AG20443 (cell line): Measurements from ENCODE around the gene ELANE.

Experiments used
- DNase-seq: peaks from one replicate; pipeline ENCODE4 v3.0.0; 2012; ENCODE audit warnings: low spot score, mixed read lengths

ELANE gene

GRCh38 chr19:852136-853013, at the start of gene ELANE:
TSS of gene ELANE (plus strand) at chr19:852303. CDS start at chr19:852329, 26 bp downstream.
- DNase-seq = no peak

DNA sequence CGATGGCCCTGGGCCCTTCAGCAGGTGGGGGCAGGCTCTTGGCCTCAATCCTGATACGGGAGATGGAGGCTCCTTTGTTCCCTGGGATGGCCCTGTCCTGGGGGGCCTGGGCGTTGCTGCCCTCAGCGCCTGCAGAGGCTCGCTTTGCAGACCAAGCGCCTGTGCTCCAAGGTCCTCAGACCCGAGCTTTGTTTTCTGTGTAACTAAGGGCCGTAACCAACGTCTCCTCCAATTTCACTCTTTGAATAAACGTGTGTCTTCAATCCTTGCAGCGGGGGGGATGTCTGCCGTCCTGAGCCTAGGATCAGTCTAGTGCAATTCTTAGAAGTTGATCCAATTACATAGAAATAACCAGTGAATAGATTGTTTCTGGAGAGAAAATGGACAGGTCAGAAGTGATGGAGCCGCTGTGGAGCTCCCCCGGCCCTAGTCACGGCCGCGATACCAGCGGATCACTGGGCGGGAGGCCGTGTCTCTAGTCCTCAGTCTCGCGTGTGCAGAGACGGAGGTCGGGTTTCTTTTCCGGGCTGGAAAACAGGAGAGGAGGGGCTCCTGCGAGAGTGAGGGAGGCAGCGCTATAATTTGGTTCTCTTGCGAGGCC, 49.5 kb upstream of the ELANE start:
- peak; percentile 9 for DNase-seq

DNA sequence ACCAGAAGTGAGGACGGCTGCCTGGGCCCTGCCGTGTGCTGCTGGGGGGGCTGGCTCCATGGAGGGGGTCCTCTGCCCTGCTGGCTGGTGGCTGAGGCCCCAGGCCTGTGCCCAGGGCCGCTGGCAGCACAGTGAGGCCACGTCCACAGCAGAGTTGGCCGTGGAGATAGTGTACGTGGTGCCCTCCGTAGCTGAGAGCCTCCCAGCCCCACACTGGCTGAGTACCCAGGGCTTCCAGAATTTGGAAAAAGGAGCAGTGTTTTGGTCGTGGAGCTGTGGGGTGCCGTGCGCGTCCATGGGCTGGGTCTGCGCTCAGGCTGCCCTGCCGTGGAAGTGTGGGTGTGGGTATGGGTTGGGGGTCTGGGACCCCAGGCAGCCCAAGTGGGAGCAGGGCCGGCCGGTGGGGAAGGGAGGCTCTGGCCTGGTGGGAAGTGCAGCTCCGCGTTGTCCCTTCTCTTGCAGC, 49.0 kb upstream of the ELANE start:
- DNase-seq = no peak

DNA sequence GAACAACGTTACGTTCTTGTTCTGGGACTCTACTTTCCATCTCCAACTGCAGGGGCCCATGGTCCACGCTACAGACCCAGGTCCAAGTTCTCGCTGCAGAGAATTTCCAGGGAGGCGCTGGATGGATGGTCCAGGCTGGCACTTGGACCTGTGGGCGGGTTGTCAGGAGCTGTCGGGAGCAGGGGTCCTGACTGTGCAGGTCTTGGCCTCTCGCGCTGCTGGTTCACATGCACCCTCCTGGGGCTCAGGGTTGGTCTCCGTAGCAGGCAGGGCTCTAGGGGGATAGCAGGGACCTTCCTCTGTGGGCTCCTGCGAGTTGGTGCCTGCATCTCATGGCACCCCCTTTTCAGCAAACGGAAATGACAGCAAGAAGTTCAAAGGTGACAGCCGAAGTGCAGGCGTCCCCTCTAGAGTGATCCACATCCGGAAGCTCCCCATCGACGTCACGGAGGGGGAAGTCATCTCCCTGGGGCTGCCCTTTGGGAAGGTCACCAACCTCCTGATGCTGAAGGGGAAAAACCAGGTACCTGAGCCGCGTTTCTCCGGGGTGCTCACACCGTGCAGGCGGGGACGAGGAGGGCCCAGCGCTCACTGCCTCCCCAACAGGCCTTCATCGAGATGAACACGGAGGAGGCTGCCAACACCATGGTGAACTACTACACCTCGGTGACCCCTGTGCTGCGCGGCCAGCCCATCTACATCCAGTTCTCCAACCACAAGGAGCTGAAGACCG, 48.3 kb upstream of the ELANE start:
- DNase-seq = no peak

- no peak for DNase-seq
Measured at GRCh38 chr19:804419-805165, 47.5 kb upstream of the ELANE start.

DNA sequence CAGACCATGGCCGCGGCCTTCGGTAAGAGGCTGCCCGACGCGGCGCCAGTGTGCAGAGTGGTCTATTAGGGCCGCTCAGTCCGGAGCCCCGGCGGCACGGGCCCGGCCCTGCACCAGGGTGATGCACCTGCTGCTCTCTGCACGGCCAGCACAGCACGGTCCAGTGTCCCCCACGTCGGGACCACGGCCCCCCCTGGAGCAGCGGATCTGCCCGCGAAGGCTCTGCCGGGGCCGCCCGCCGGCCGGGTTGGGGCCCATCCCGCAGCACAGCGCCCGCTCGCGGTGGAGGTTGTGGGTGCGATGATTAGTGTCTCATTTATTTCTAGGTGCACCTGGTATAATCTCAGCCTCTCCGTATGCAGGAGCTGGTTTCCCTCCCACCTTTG, 46.9 kb upstream of the ELANE start:
- DNase-seq = peak; percentile 9

GRCh38 chr19:805600-806550, 46.2 kb upstream of the ELANE start:
- no peak for DNase-seq

DNA sequence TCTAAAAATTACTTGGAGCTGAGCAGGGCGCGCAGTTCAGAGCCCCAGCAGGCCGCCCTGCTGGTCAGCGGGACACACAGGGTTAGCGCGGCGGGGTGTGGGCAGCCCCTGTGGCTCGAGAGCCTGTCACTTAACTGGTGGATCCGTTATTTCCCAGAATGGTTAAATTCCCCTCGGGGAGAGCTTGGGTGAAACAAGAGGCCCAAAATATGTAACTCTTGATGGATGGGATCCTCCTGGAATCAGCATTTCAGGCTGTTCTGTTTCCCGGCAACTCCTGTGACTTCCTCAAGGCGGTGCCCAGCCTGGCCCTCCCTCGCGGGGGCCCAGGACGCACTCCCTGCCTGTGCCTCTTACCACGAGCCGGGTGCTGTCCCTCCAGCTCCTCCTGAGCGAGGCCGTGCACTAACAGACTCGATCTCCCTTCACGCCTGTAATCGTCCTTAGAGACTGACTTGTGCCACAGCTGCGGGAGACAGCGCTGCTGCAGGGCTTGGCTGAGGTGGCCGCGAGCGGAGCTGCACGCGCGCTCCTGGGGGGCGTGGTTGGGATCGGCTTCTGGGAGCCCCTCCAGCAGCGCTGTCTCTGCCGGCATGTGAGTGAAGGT, 45.2 kb upstream of the ELANE start:
- DNase-seq = no peak

DNA sequence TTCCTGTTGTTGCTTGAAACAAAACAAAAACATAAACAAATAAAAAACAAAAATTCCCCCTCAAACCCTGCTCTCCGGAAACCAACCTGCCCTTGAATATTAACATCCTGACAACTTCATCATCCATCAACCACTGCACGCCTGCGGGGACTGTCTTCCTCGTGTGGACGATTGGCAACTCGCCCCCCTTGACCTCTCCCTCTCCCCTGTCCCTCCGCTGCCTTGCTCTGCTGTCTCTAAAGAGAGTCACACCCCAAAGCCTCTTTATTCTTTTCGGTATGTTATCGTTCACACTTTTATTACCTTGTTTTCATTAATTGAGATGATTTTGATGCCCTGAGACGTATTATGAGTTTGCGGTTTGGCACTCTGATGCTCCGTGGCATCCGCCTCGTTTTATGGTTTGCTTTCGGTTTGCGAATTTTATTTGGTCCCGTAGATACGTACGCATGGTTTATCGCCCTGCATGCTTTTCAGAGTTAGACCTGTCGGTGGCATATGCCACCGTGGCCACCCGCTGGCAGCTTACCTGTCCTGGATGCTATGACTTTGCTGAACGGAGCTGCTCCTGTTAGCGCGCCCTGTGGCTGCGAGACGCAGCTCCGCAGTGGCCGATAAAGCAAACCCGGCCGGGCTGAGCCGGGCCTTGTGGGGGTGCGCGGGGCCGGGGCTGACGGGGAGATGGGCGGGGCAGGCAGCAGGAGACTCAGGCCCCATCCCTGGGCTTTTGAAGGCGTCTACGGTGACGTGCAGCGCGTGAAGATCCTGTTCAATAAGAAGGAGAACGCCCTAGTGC, 44.3 kb upstream of the ELANE start:
- peak; percentile 9 for DNase-seq

DNA sequence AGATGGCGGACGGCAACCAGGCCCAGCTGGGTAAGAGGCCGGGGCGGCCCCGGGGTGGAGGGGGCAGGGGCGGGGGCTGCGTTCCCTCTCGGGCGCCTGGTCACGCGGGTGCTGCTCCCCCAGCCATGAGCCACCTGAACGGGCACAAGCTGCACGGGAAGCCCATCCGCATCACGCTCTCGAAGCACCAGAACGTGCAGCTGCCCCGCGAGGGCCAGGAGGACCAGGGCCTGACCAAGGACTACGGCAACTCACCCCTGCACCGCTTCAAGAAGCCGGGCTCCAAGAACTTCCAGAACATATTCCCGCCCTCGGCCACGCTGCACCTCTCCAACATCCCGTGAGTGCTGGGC, 43.7 kb upstream of the ELANE start:
- DNase-seq = no peak

DNA sequence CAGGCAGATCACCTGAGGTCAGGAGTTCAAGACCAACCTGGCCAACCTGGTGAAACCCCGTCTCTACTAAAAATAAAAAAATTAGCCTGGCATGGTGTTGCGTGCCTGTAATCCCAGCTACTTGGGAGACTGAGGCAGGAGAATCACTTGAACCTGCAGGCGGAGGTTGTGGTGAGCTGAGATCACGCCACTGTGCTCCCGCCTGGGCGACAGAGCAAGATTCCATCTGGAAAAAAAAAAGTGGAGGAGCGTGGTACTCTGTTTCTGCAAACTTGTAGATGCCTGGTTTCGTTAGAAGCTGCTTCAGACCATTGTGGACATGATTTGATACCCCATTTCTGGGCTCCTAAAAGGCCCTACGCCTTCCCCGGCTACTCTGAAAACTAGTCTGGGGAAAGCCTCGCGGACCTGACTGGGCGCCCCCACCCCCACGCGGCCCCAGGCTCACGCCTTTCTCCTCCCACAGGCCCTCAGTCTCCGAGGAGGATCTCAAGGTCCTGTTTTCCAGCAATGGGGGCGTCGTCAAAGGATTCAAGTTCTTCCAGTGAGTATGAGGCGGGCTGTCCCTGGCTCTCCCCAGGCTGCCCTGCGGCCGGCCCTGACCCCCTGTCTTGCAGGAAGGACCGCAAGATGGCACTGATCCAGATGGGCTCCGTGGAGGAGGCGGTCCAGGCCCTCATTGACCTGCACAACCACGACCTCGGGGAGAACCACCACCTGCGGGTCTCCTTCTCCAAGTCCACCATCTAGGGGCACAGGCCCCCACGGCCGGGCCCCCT, 41.8 kb upstream of the ELANE start:
- no peak for DNase-seq

DNA sequence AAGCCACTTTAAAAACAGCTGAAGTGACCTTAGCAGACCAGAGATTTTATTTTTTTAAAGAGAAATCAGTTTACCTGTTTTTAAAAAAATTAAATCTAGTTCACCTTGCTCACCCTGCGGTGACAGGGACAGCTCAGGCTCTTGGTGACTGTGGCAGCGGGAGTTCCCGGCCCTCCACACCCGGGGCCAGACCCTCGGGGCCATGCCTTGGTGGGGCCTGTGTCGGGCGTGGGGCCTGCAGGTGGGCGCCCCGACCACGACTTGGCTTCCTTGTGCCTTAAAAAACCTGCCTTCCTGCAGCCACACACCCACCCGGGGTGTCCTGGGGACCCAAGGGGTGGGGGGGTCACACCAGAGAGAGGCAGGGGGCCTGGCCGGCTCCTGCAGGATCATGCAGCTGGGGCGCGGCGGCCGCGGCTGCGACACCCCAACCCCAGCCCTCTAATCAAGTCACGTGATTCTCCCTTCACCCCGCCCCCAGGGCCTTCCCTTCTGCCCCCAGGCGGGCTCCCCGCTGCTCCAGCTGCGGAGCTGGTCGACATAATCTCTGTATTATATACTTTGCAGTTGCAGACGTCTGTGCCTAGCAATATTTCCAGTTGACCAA, 41.1 kb upstream of the ELANE start:
- DNase-seq = no peak

DNA sequence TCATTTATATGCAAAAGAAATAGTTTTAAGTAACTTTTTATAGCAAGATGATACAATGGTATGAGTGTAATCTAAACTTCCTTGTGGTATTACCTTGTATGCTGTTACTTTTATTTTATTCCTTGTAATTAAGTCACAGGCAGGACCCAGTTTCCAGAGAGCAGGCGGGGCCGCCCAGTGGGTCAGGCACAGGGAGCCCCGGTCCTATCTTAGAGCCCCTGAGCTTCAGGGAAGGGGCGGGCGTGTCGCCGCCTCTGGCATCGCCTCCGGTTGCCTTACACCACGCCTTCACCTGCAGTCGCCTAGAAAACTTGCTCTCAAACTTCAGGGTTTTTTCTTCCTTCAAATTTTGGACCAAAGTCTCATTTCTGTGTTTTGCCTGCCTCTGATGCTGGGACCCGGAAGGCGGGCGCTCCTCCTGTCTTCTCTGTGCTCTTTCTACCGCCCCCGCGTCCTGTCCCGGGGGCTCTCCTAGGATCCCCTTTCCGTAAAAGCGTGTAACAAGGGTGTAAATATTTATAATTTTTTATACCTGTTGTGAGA, 40.5 kb upstream of the ELANE start:
- no peak for DNase-seq

DNA sequence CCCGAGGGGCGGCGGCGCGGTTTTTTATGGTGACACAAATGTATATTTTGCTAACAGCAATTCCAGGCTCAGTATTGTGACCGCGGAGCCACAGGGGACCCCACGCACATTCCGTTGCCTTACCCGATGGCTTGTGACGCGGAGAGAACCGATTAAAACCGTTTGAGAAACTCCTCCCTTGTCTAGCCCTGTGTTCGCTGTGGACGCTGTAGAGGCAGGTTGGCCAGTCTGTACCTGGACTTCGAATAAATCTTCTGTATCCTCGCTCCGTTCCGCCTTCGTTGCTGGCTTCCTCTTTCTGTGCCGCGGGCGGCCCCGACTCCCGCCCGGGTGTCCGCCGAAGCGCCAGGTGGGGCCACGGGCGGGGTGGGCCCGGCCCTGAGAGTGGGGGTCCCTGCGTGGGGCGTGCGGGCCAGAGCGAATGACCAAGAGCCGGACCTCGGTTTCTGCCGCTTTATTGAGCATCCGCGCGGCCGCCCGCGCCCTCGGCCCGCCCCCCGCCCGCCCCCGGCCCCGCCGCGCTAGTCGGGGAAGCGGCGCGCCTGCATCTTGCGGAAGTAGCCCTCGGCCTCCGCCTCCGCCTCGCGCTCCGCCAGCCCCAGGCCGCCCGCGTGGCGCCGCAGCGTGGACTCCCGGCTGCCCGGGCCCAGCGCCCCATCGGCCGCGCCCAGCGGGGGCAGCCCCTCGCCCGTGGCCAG, 39.9 kb upstream of the ELANE start:
- no peak for DNase-seq

DNA sequence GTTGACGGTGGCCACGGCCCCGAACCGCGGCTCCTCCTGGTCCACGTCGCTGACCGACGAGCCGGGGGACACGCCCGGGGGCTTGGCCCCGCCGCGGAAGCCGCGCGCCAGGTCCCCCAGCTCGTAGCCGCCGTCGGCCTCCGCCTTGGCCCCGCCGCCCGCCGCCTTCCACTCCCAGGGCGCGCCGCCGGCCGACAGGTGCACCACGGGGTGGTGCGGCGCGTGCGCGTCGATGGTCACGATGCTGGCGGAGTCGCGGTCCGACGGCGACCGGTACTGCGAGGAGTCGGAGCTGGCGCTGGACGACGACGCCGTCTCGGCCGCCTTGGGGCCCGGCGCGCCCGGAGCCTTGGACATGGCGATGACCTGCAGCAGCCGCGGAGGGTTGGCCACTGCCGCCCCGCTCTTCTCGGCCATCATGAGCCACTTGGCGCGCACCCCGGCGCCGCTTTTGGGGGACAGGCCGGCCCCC, 39.3 kb upstream of the ELANE start:
- no peak for DNase-seq

DNA sequence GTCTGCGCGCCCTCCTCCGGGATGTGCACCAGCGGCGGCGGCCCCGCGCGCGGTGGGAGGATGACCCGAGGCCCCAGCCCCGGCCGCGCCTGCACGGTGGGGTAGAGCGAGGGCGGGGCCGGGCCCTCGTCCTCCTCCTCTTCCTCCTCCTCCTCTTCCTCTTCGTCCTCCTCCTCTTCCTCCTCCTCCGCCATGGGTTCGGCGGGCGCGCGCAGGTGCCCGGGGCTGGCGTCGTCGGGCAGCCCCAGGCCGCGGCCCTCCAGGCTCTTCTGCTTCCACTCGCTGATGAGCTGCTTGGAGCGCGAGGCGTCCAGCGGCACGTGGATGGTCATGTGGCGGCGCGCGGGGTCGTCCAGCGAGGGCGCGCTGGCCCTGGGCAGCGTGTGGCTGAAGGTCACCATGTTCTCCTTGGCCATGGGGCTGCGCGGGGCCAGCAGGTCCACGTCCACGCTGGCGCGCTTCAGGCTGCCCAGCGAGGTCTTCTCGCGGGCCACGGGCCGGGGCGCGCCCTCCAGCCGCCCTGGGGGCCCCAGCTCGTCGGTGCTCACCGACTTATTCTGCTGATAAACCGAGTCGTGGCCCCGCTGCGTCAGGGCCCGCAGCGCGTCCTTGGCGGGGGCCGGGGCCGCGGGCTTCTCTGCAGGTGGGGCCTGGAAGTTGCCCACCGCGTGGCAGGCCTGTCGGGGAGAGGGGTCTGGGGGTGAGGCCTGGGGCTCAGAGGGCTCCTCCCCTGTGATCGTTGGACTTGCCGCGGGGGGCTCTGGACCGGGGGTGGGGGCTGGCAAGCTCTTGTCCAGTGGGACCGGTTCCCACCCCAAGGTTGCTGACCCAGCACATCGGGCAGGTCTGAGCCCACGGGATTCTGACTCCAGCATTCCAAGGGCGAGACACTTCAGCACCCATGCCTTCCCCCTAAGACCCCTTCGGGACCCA, 38.6 kb upstream of the ELANE start:
- DNase-seq = no peak
